IMR-90 (cell line): Measurements from ENCODE around the gene ANKRD65. TPM values are rescaled to one million over a fixed set of nuclear protein-coding genes. Genes with fewer than 3 reads are reported as not detected.

Source experiments
- ATAC-seq: fragments of 200-7000 bp; cut with Tn5 transposase; 2 replicates; pipeline ENCODE4 v1.9.1; 2020; ENCODE audit warnings: low read depth, mild to moderate bottlenecking, moderate library complexity
- BruUV-seq: library from RNA; stranded (reverse); fragments of 400-500 nt; replicated peaks from 2 replicates; lab custom pipeline; 2021; lab: Mats Ljungman, UMichigan
- CTCF ChIA-PET: fragments of 300-600 bp; formaldehyde crosslinking; extraction: SDS; loops from one replicate; lab custom pipeline; 2021; ENCODE audit warnings: antibody characterized with exemption; lab: Yijun Ruan, JAX
- POLR2A ChIA-PET: fragments of 300-600 bp; sonication (Branson Sonifier 250); formaldehyde crosslinking; loops from one replicate; lab custom pipeline; 2022; ENCODE audit warnings: antibody characterized with exemption; ENCODE audit not compliant: unreplicated experiment; lab: Charles Lee
- DNase-seq: peaks from one replicate; pipeline ENCODE4 v3.0.0; 2013
- H2AFZ ChIP-seq: replicated peaks from 2 replicates; pipeline ENCODE3; 2013; ENCODE audit warnings: low read length, mild to moderate bottlenecking; ENCODE audit not compliant: poor library complexity
- H2AK5ac ChIP-seq: 2 replicates; pipeline ENCODE4 v1.6.1; 2013; ENCODE audit warnings: low read depth, low read length, inconsistent platforms
- H2AK9ac ChIP-seq: replicated peaks from 2 replicates; pipeline ENCODE3; 2013; ENCODE audit warnings: mild to moderate bottlenecking, low read depth, low read length, moderate library complexity; ENCODE audit not compliant: poor library complexity
- H2BK120ac ChIP-seq: 2 replicates; pipeline ENCODE4 v1.6.1; 2013; ENCODE audit warnings: low read depth, low read length, inconsistent platforms
- H2BK15ac ChIP-seq: 3 replicates; pipeline ENCODE4 v1.6.1; 2013; ENCODE audit warnings: low read depth, low read length, inconsistent platforms
- H2BK20ac ChIP-seq: 2 replicates; pipeline ENCODE4 v1.6.1; 2013; ENCODE audit warnings: low read depth, mild to moderate bottlenecking, inconsistent platforms, low read length, moderate library complexity
- H2BK5ac ChIP-seq: 2 replicates; pipeline ENCODE4 v1.6.1; 2013; ENCODE audit warnings: mild to moderate bottlenecking, low read depth, low read length, inconsistent platforms; ENCODE audit not compliant: poor library complexity, severe bottlenecking
- H3K14ac ChIP-seq: replicated peaks from 2 replicates; pipeline ENCODE4 v1.6.1; 2013; ENCODE audit warnings: low read depth, low read length, inconsistent platforms
- H3K18ac ChIP-seq: 2 replicates; pipeline ENCODE4 v1.6.1; 2013; ENCODE audit warnings: low read depth, low read length, control low read depth
- H3K23ac ChIP-seq: 2 replicates; pipeline ENCODE4 v1.6.1; 2013; ENCODE audit warnings: low read depth, low read length, inconsistent platforms
- H3K27ac ChIP-seq: 2 replicates; pipeline ENCODE4 v1.5.1; 2013; ENCODE audit warnings: mild to moderate bottlenecking, control low read depth, low read length; ENCODE audit not compliant: insufficient read depth
- H3K27me3 ChIP-seq: 2 replicates; pipeline ENCODE4 v1.6.1; 2013; ENCODE audit warnings: low read length; ENCODE audit not compliant: control insufficient read depth, insufficient read depth
- H3K36me3 ChIP-seq: 2 replicates; pipeline ENCODE4 v1.6.1; 2013; ENCODE audit warnings: low read length, mixed read lengths; ENCODE audit not compliant: control insufficient read depth, insufficient read depth
- H3K4ac ChIP-seq: 2 replicates; pipeline ENCODE4 v1.6.1; 2013; ENCODE audit warnings: low read depth, low read length, inconsistent platforms
- H3K4me1 ChIP-seq: 2 replicates; pipeline ENCODE4 v1.6.1; 2013; ENCODE audit warnings: low read length, mixed read lengths; ENCODE audit not compliant: control insufficient read depth, insufficient read depth
- H3K4me2 ChIP-seq: 2 replicates; pipeline ENCODE4 v1.6.1; 2013; ENCODE audit warnings: low read depth, mild to moderate bottlenecking, control low read depth, low read length, moderate library complexity
- H3K4me3 ChIP-seq: 2 replicates; pipeline ENCODE4 v1.5.1; 2013; ENCODE audit warnings: low read depth, mild to moderate bottlenecking, control low read depth, low read length, moderate library complexity; ENCODE audit not compliant: insufficient read depth
- H3K56ac ChIP-seq: 2 replicates; pipeline ENCODE4 v1.6.1; 2013; ENCODE audit warnings: low read length, inconsistent platforms; ENCODE audit not compliant: insufficient read depth; ENCODE audit errors: extremely low read depth
- H3K79me1 ChIP-seq, 2 experiments: 2 replicates each; pipeline ENCODE4 v1.6.1; 2013; ENCODE audit warnings: low read length in 2 of 2, inconsistent platforms in 1 of 2, low read depth in 1 of 2
- H3K9ac ChIP-seq: 2 replicates; pipeline ENCODE4 v1.6.1; 2013; ENCODE audit warnings: low read depth, low read length, control low read depth
- H3K9me1 ChIP-seq: 2 replicates; pipeline ENCODE4 v1.6.1; 2013; ENCODE audit warnings: low read length, inconsistent platforms; ENCODE audit not compliant: insufficient read depth
- H3K9me3 ChIP-seq: 2 replicates; pipeline ENCODE4 v1.6.1; 2013; ENCODE audit warnings: low read length; ENCODE audit not compliant: control insufficient read depth, insufficient read depth
- H4K20me1 ChIP-seq: 2 replicates; pipeline ENCODE4 v1.6.1; 2013; ENCODE audit warnings: low read length, inconsistent platforms; ENCODE audit not compliant: insufficient read depth
- H4K5ac ChIP-seq: 2 replicates; pipeline ENCODE4 v1.6.1; 2013; ENCODE audit warnings: mild to moderate bottlenecking, low read depth, low read length, control low read depth
- H4K8ac ChIP-seq, 2 experiments: 2 replicates each; pipeline ENCODE4 v1.6.1; 2013; ENCODE audit warnings: low read depth in 2 of 2, low read length in 2 of 2, control low read depth in 1 of 2, inconsistent platforms in 1 of 2
- H4K91ac ChIP-seq: 2 replicates; pipeline ENCODE4 v1.6.1; 2013; ENCODE audit warnings: low read depth, low read length, inconsistent platforms; ENCODE audit not compliant: insufficient read depth
- BHLHE40 ChIP-seq: fragments of 150-350 bp; IDR thresholded peaks from 2 replicates; pipeline ENCODE4 v1.6.1; 2016; ENCODE audit warnings: mild to moderate bottlenecking, low read depth, low read length
- CEBPB ChIP-seq: IDR thresholded peaks from 2 replicates; pipeline ENCODE4 v1.6.1; 2012; ENCODE audit warnings: low read depth, low read length, improper control_type of control experiment
- CHD1 ChIP-seq: IDR thresholded peaks from 2 replicates; pipeline ENCODE4 v1.6.1; 2012; ENCODE audit warnings: low read depth, low read length, improper control_type of control experiment
- CTCF ChIP-seq: conservative IDR thresholded peaks from 2 replicates; pipeline ENCODE4 v1.5.1; 2012; ENCODE audit warnings: mild to moderate bottlenecking, low read depth, low read length, improper control_type of control experiment
- ELK1 ChIP-seq: fragments of 150-350 bp; IDR thresholded peaks from 2 replicates; pipeline ENCODE4 v1.6.1; 2016; ENCODE audit warnings: low read depth, mild to moderate bottlenecking, low read length, moderate library complexity, borderline replicate concordance
- FOS ChIP-seq: fragments of 150-350 bp; IDR thresholded peaks from 2 replicates; pipeline ENCODE4 v1.6.1; 2016; ENCODE audit warnings: low read depth, low read length
- MAFK ChIP-seq: IDR thresholded peaks from 2 replicates; pipeline ENCODE4 v1.6.1; 2012; ENCODE audit warnings: low read depth, low read length, improper control_type of control experiment
- MAZ ChIP-seq: IDR thresholded peaks from 2 replicates; pipeline ENCODE4 v1.6.1; 2012; ENCODE audit warnings: low read depth, mild to moderate bottlenecking, low read length, improper control_type of control experiment, moderate library complexity, borderline replicate concordance
- MXI1 ChIP-seq: IDR thresholded peaks from 2 replicates; pipeline ENCODE4 v1.6.1; 2012; ENCODE audit warnings: low read depth, mild to moderate bottlenecking, low read length, moderate library complexity, borderline replicate concordance
- NFE2L2 ChIP-seq: fragments of 150-350 bp; IDR thresholded peaks from 2 replicates; pipeline ENCODE4 v1.6.1; 2016; ENCODE audit warnings: low read depth, mild to moderate bottlenecking, low read length
- POLR2A ChIP-seq: IDR thresholded peaks from 2 replicates; pipeline ENCODE4 v1.6.1; 2012; ENCODE audit warnings: mild to moderate bottlenecking, low read depth, low read length
- RAD21 ChIP-seq: IDR thresholded peaks from 2 replicates; pipeline ENCODE4 v1.6.1; 2012; ENCODE audit warnings: low read length, improper control_type of control experiment
- RCOR1 ChIP-seq: IDR thresholded peaks from 2 replicates; pipeline ENCODE4 v1.6.1; 2012; ENCODE audit warnings: mild to moderate bottlenecking, low read length, improper control_type of control experiment; ENCODE audit not compliant: insufficient replicate concordance
- RFX5 ChIP-seq: IDR thresholded peaks from 2 replicates; pipeline ENCODE4 v1.8.0; 2012; ENCODE audit warnings: low read depth, mild to moderate bottlenecking, low read length, moderate library complexity
- SMC3 ChIP-seq: fragments of 150-350 bp; IDR thresholded peaks from 2 replicates; pipeline ENCODE4 v1.6.1; 2016; ENCODE audit warnings: low read depth, mild to moderate bottlenecking, antibody characterized with exemption, low read length, moderate library complexity
- WGBS, 2 experiments: methylation state at CpG; one replicate each; pipeline versions ENCODE4 v1.1.5 to v1.1.7; 2013; ENCODE audit warnings: missing lambda C conversion rate in 2 of 2; ENCODE audit not compliant: insufficient read length in 1 of 2; ENCODE audit errors: extremely low coverage in 2 of 2; 5-methylcytosine and 5-hydroxymethylcytosine counted together
- dilution Hi-C: fragments of 300-500 bp; cut with HindIII; formaldehyde crosslinking; loops from one replicate; pipeline ENCODE4 v1.14.3; 2018; ENCODE audit warnings: low sequenced_read_pairs; ENCODE audit not compliant: unreplicated experiment
- in situ Hi-C: fragments of 300-500 bp; cut with MboI; formaldehyde crosslinking; loops from 3 replicates; pipeline ENCODE4 v1.14.3; 2019; ENCODE audit warnings: low sequenced_read_pairs, inconsistent platforms, mixed read lengths
- intact Hi-C: fragments of 100-400 bp; cut with micrococcal nuclease; formaldehyde crosslinking; loops from 2 replicates; pipeline ENCODE4 v1.10.0; 2022
- polyA plus RNA-seq, 3 experiments: library from polyadenylated mRNA; depleted of rRNA; stranded (reverse); fragments of >200 nt; gene quantifications; 2 replicates each; pipeline ENCODE4 v1.2.3, GENCODE V29; 2012; ENCODE audit warnings: low replicate concordance in 1 of 3
- total RNA-seq: library from RNA; depleted of rRNA; stranded (reverse); fragments of >200 nt; gene quantifications from 2 replicates; pipeline ENCODE4 v1.2.3, GENCODE V29; 2012

The ANKRD65 gene
- total and polyA plus RNA-seq, 2 of the 4 experiments (the other 2 are of a cell fraction), result 0.09 TPM; not detected in 1

- no peak overlapping the region for H2BK15ac ChIP-seq
- TF ChIP-seq CEBPB (no peak), CHD1 (no peak), MAFK (no peak), BHLHE40 (no peak), RAD21 (no peak), CTCF (0 out of 2 replicates have a peak, but pooled peaks have one; percentile 9), RFX5 (no peak), SMC3 (no peak), MAZ (no peak), MXI1 (peak; percentile 71; the same call in 1 of the 2 replicates), RCOR1 (no peak), NFE2L2 (no peak), POLR2A (peak; percentile 14; the same call in 1 of the 2 replicates), ELK1 (no peak), FOS (no peak)
These were observed 13.3 kb downstream of the ANKRD65 start for GRCh38 chr1:1407636-1408318.

More at GRCh38 chr1:1407636-1408318, 13.3 kb downstream of the ANKRD65 start:
- peak overlapping the region; percentile 88 to 99; a peak in 3 of 4 replicates for H4K8ac ChIP-seq
- H3K4ac ChIP-seq, result peak overlapping the region; percentile 26
- no peak overlapping the region for H3K23ac ChIP-seq
- in situ Hi-C loops, result no loop called here
- H3K4me3 ChIP-seq, result peak overlapping the region; percentile 90
- H2BK5ac ChIP-seq, result peak overlapping the region; percentile 44
- peak overlapping the region; percentile 86 for H2AK9ac ChIP-seq
- H3K27me3 ChIP-seq, result no peaks in the 10 kb centered on the region
- peak; percentile 47 for DNase-seq
- H3K36me3 ChIP-seq, result peaks cover 22% of the 10 kb centered on the region
- peak overlapping the region; percentile 73 for H3K9ac ChIP-seq
- H3K4me2 ChIP-seq, result peak overlapping the region; percentile 91
- H4K91ac ChIP-seq, result peak overlapping the region; percentile 78
- peak overlapping the region; percentile 72 for H3K27ac ChIP-seq
- WGBS, 2 experiments, result no CpG with 5 or more reads among the region's 41 CpGs
- H3K9me3 ChIP-seq, result peaks cover 3% of the 10 kb centered on the region; the same call in 1 of the 2 replicates
- H2BK20ac ChIP-seq, result no peak overlapping the region
- dilution Hi-C loops, result no loop called here
- ChIA-PET CTCF (interaction anchor here (1.0 kb wide), 1 partner anchor 34 kb away, joined by 3 read pairs; no protein-coding TSS in a partner anchor), POLR2A (interaction anchor here (0.7 kb wide), 1 partner anchor 32 kb away, joined by 3 read pairs; the partner anchor contains the start of gene AURKAIP1)
- peak overlapping the region; percentile 71; the same call in 1 of the 2 replicates for H2AK5ac ChIP-seq
- H3K14ac ChIP-seq, result 0 out of 2 replicates have a peak overlapping the region, but pooled peaks have one; percentile 3
- H3K56ac ChIP-seq, result no peak overlapping the region
- H3K79me1 ChIP-seq, result peaks cover 14 to 54% of the 10 kb centered on the region in 2 experiments
- intact Hi-C loops, result loop anchor here (5.0 kb wide), 1 partner anchor 35 kb away; no protein-coding TSS in a partner anchor
- no TSS peak for BruUV-seq
- peaks cover 18% of the 10 kb centered on the region; the same call in 1 of the 2 replicates for H4K20me1 ChIP-seq
- no peaks in the 10 kb centered on the region for H3K9me1 ChIP-seq
- H3K4me1 ChIP-seq, result peaks cover 5% of the 10 kb centered on the region
- no peak overlapping the region for H2BK120ac ChIP-seq
- H3K18ac ChIP-seq, result no peak overlapping the region
- H2AFZ ChIP-seq, result peak overlapping the region; percentile 97
- H4K5ac ChIP-seq, result no peak overlapping the region
- peak; percentile 44 for ATAC-seq
